GM19467 (cell line): ENCODE results near the gene ZCCHC14.

Experiments
- ATAC-seq: cut with Tn5 transposase; IDR thresholded peaks from one replicate; pipeline ENCODE4 v1.9.1; 2021; ENCODE audit warnings: mild to moderate bottlenecking, moderate library complexity; ENCODE audit not compliant: unreplicated experiment

Gene ZCCHC14

GRCh38 chr16:87435372-87436224, 57.2 kb downstream of the ZCCHC14 start:
- no peak for ATAC-seq

GRCh38 chr16:87434146-87434667, 58.6 kb downstream of the ZCCHC14 start:
- ATAC-seq: no peak

- no peak for ATAC-seq
Measured at GRCh38 chr16:87432330-87432915, 60.4 kb downstream of the ZCCHC14 start.

GRCh38 chr16:87431926-87432325, 60.9 kb downstream of the ZCCHC14 start:
- ATAC-seq: no peak

GRCh38 chr16:87426423-87427215, 66.2 kb downstream of the ZCCHC14 start:
- ATAC-seq: no peak

GRCh38 chr16:87425941-87426340, 66.9 kb downstream of the ZCCHC14 start:
- no peak for ATAC-seq

- ATAC-seq: no peak
Measured at GRCh38 chr16:87424266-87424665, 68.6 kb downstream of the ZCCHC14 start.

- ATAC-seq: no peak
Measured at GRCh38 chr16:87423429-87423828, 69.4 kb downstream of the ZCCHC14 start.

- no peak for ATAC-seq
Measured at GRCh38 chr16:87422106-87422505, 70.7 kb downstream of the ZCCHC14 start.

GRCh38 chr16:87421003-87421912, 71.6 kb downstream of the ZCCHC14 start:
- no peak for ATAC-seq

- no peak for ATAC-seq
Measured at GRCh38 chr16:87420026-87421002, 72.5 kb downstream of the ZCCHC14 start.

GRCh38 chr16:87418644-87419043, 74.2 kb downstream of the ZCCHC14 start:
- ATAC-seq: no peak

- no peak for ATAC-seq
Measured at GRCh38 chr16:87418216-87418615, 74.6 kb downstream of the ZCCHC14 start.

GRCh38 chr16:87417528-87417910, 75.3 kb downstream of the ZCCHC14 start:
- ATAC-seq: no peak

- no peak for ATAC-seq
Measured at GRCh38 chr16:87416826-87417527, 75.8 kb downstream of the ZCCHC14 start.

- no peak for ATAC-seq
Measured at GRCh38 chr16:87415441-87415840, 77.4 kb downstream of the ZCCHC14 start.

GRCh38 chr16:87414251-87414680, 78.6 kb downstream of the ZCCHC14 start:
- ATAC-seq: no peak

GRCh38 chr16:87412996-87413421, 79.8 kb downstream of the ZCCHC14 start:
- ATAC-seq: no peak
